Keratinocyte (primary cell): ENCODE results near the gene MED16. TPM values are rescaled to one million over a fixed set of nuclear protein-coding genes. Genes with fewer than 3 reads are reported as not detected.

ENCODE experiments used
- DNase-seq: peaks from one replicate; pipeline ENCODE4 v3.0.0-alpha.2; 2011; ENCODE audit warnings: low read depth, missing footprints, low spot score
- FAIRE-seq: peaks from 2 replicates; lab custom pipeline; 2011; peaks lifted over from hg19 to GRCh38; lab: Jason Lieb, UNC
- H2AFZ ChIP-seq: 2 replicates; pipeline ENCODE4 v1.6.0; 2012; ENCODE audit warnings: low read length, control low read depth, inconsistent platforms; ENCODE audit not compliant: control insufficient read depth
- H3K27ac ChIP-seq: 2 replicates; pipeline ENCODE4 v1.5.1; 2011; ENCODE audit warnings: low read length; ENCODE audit not compliant: control insufficient read depth, insufficient read depth
- H3K27me3 ChIP-seq: 3 replicates; pipeline ENCODE4 v1.6.0; 2011; ENCODE audit warnings: low read length; ENCODE audit not compliant: control insufficient read depth, insufficient read depth; ENCODE audit errors: extremely low read depth
- H3K36me3 ChIP-seq, 2 experiments: 2 replicates in 1 of 2; 3 replicates in 1 of 2; pipeline ENCODE4 v1.5.1; 2011; ENCODE audit warnings: low read length in 2 of 2, mild to moderate bottlenecking in 1 of 2; ENCODE audit not compliant: control insufficient read depth in 2 of 2, insufficient read depth in 2 of 2; ENCODE audit errors: extremely low read depth in 1 of 2
- H3K4me1 ChIP-seq: 3 replicates; pipeline ENCODE4 v1.5.1; 2011; ENCODE audit warnings: low read length; ENCODE audit not compliant: control insufficient read depth, insufficient read depth; ENCODE audit errors: extremely low read depth
- H3K4me2 ChIP-seq: 3 replicates; pipeline ENCODE4 v1.6.0; 2011; ENCODE audit warnings: low read depth, low read length; ENCODE audit not compliant: control insufficient read depth, insufficient read depth; ENCODE audit errors: extremely low read depth
- H3K4me3 ChIP-seq, 3 experiments: fragments of 200-600 bp in 1 of 3; sonication (generic) in 1 of 3; 2 replicates in 2 of 3; 3 replicates in 1 of 3; pipeline ENCODE4 v1.5.1; 2011 to 2016; ENCODE audit warnings: low read length in 3 of 3, mild to moderate bottlenecking in 3 of 3, control low read depth in 2 of 3, inconsistent platforms in 1 of 3, low read depth in 1 of 3, mixed read lengths in 1 of 3, mixed run types in 1 of 3, moderate library complexity in 1 of 3; ENCODE audit not compliant: control insufficient read depth in 2 of 3, insufficient read depth in 2 of 3; ENCODE audit errors: extremely low read depth in 1 of 3
- H3K79me2 ChIP-seq: 2 replicates; pipeline ENCODE4 v1.6.0; 2012; ENCODE audit warnings: low read length; ENCODE audit not compliant: control insufficient read depth, insufficient read depth
- H3K9ac ChIP-seq: 3 replicates; pipeline ENCODE4 v1.6.0; 2011; ENCODE audit warnings: low read length; ENCODE audit not compliant: control insufficient read depth, insufficient read depth; ENCODE audit errors: extremely low read depth
- H3K9me1 ChIP-seq: 3 replicates; pipeline ENCODE4 v1.6.0; 2011; ENCODE audit warnings: low read length; ENCODE audit not compliant: control insufficient read depth, insufficient read depth; ENCODE audit errors: extremely low read depth
- H3K9me3 ChIP-seq: 2 replicates; pipeline ENCODE4 v1.5.1; 2012; ENCODE audit warnings: low read depth, low read length; ENCODE audit not compliant: control insufficient read depth
- H4K20me1 ChIP-seq: 3 replicates; pipeline ENCODE4 v1.6.0; 2011; ENCODE audit warnings: low read length; ENCODE audit not compliant: control insufficient read depth, insufficient read depth; ENCODE audit errors: extremely low read depth
- CTCF ChIP-seq, 3 experiments: IDR thresholded peaks in 1 of 3; conservative IDR thresholded peaks in 1 of 3; optimal IDR thresholded peaks in 1 of 3; 2 replicates in 2 of 3; 3 replicates in 1 of 3; pipeline versions ENCODE3 to v1.5.1; 2011; ENCODE audit warnings: low read length in 3 of 3, mild to moderate bottlenecking in 3 of 3, moderate library complexity in 2 of 3, control low read depth in 1 of 3, inconsistent platforms in 1 of 3; ENCODE audit not compliant: insufficient read depth in 2 of 3; ENCODE audit errors: extremely low read depth in 1 of 3
- EZH2 ChIP-seq: IDR thresholded peaks from one replicate; pipeline ENCODE4 v1.6.1; 2012; ENCODE audit warnings: inconsistent platforms, mild to moderate bottlenecking, low read length, moderate library complexity
- dilution Hi-C: fragments of 300-500 bp; cut with MboI; formaldehyde crosslinking; loops from one replicate; pipeline ENCODE4 v1.7.0; 2020; ENCODE audit warnings: low sequenced_read_pairs; ENCODE audit not compliant: extremely low pct_ligation_motif_present
- polyA plus RNA-seq, 5 experiments: library from polyadenylated mRNA; depleted of rRNA in 3 of 5; stranded (reverse) in 3 of 5; stranded (forward) in 1 of 5; unstranded in 1 of 5; fragments of >200 nt; gene quantifications; 1 replicate in 1 of 5; 2 replicates in 3 of 5; 3 replicates in 1 of 5; pipeline versions ENCODE4 v1.2.1 to v1.2.3, GENCODE V29; 2011 to 2012; ENCODE audit warnings: missing spikeins in 2 of 5, low read depth in 1 of 5, low replicate concordance in 1 of 5

MED16 gene
- polyA plus RNA-seq, 1 donor (not counting 4 experiments of a cell fraction or from before 2014, with no cell fraction given): 9.7 TPM

- dilution Hi-C loops: no loop called here
- H3K79me2 ChIP-seq: peaks cover 31% of the 10 kb centered on the region
- FAIRE-seq: no peak
Observed at GRCh38 chr19:902446-903226, 9.6 kb upstream of the MED16 start.

GRCh38 chr19:902093-902370, 9.0 kb upstream of the MED16 start:
- Histone ChIP-seq H3K79me2 (peaks cover 25% of the 10 kb centered on the region), H3K4me3 (no peak overlapping the region), H3K4me1 (no peaks in the 10 kb centered on the region), H3K27ac (no peak overlapping the region), H3K9me3 (no peaks in the 10 kb centered on the region), H3K9me1 (no peaks in the 10 kb centered on the region), H2AFZ (no peak overlapping the region), H3K36me3 (peaks cover 8 to 16% of the 10 kb centered on the region in 2 experiments), H4K20me1 (no peaks in the 10 kb centered on the region), H3K4me2 (no peak overlapping the region), H3K9ac (no peak overlapping the region), H3K27me3 (no peaks in the 10 kb centered on the region)
- no peak for FAIRE-seq
- dilution Hi-C loops: no loop called here
- no peak for TF ChIP-seq EZH2
- no peak for TF ChIP-seq CTCF (optimal IDR thresholded peaks at IDR 0.05 in 1 of 3, IDR thresholded peaks at IDR 0.05 in 1 of 3, conservative IDR thresholded peaks at IDR 0.05 in 1 of 3; ENCODE audit: extremely low read depth in 1 of 3, insufficient read depth in 2 of 3, low read length in 3 of 3)
- DNase-seq: no peak

More at GRCh38 chr19:902446-903226, 9.6 kb upstream of the MED16 start:
- DNase-seq: no peak
- no peak overlapping the region for H3K4me3 ChIP-seq
- no peak overlapping the region for H3K9ac ChIP-seq
- H2AFZ ChIP-seq: no peak overlapping the region
- no peaks in the 10 kb centered on the region for H3K9me1 ChIP-seq
- H3K9me3 ChIP-seq: no peaks in the 10 kb centered on the region
- no peak overlapping the region for H3K4me2 ChIP-seq
- peaks cover 8 to 15% of the 10 kb centered on the region in 2 experiments for H3K36me3 ChIP-seq
- TF ChIP-seq EZH2: no peak
- TF ChIP-seq CTCF (optimal IDR thresholded peaks at IDR 0.05 in 1 of 3, IDR thresholded peaks at IDR 0.05 in 1 of 3, conservative IDR thresholded peaks at IDR 0.05 in 1 of 3; ENCODE audit: extremely low read depth in 1 of 3, insufficient read depth in 2 of 3, low read length in 3 of 3): no peak
- no peak overlapping the region for H3K27ac ChIP-seq
- H3K4me1 ChIP-seq: no peaks in the 10 kb centered on the region
- no peaks in the 10 kb centered on the region for H3K27me3 ChIP-seq
- peaks cover 4% of the 10 kb centered on the region for H4K20me1 ChIP-seq
